T47D (cell line): ENCODE measurements around the gene ASMTL.
"Not testable (repeated sequence)": the region's sequence is repeated elsewhere in the genome, so short reads cannot be mapped to it uniquely, and the experiment has no call there.

Experiments
- DNase-seq, 2 experiments: peaks; one replicate each; pipeline versions ENCODE4 v3.0.0 to v3.0.0-alpha.2; 2011 to 2012; ENCODE audit warnings: low read depth in 1 of 2, low spot score in 1 of 2
- JUND ChIP-seq: IDR thresholded peaks from 2 replicates; pipeline ENCODE4 v1.6.1; 2012; ENCODE audit warnings: low read depth
- in situ Hi-C: cut with HindIII; loops from 2 replicates; pipeline ENCODE4 v1.10.0; 2016; ENCODE audit warnings: low sequenced_read_pairs, low pct_unique_long_range_greater_than_20kb

ASMTL gene

DNA sequence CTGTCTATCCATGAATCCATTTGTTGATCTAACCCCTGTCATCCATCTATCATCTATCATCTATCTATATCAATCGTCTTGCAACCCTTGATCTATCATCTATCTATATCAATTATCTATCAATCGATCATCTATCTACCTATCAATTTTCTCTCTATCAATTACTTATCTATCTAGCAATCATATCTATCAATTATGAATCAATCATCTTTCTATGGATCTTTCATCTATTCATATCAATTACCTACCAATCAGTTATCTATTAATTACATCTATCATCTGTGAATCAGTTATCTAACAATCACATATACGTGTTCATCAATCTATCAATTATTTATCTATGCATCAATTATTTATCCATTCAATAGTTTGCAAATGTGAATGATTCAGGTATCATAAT, 24.5 kb upstream of the ASMTL start:
- in situ Hi-C loops: no loop called here
- no peak for TF ChIP-seq JUND
- no peak for DNase-seq

DNA sequence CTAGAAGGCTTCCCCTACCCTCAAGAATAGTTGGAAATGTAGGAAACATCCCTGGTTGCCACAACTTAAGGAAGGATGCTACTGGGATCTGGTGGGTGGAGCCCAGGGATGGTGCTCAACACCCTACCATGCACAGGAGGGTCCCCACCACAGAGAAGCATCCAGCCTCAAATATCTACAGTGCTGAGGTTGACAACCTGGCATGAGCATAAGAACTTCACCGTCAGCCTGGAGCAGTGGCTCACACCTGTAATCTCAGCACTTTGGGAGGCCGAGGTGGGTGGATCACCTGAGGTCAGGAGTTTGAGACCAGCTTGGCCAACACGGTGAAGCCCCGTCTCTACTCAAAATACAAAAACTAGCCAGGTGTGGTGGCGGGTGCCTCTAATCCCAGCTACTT, 24.0 kb upstream of the ASMTL start:
- no peak for TF ChIP-seq JUND
- in situ Hi-C loops: no loop called here
- DNase-seq: no peak

DNA sequence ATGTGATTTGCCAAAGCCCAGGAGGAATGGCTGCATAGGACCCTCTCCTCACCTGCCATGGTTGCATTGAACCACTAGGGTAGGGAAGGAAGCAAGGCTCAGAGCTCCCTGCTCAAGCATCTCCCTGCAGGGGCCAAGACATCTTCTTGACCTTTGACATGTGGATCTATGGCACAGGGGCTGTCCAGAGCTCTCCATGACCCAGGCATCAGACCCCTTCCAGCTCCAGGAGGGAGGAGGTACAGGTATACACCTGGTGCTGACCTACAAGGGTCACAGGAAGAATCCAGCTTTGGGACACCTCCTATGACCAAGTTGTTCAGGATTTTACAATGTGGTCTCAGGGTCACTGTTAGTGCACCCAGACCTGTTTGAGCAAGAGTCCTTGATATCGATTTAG, 23.2 kb upstream of the ASMTL start:
- DNase-seq: no peak
- in situ Hi-C loops: no loop called here
- TF ChIP-seq JUND: no peak

DNA sequence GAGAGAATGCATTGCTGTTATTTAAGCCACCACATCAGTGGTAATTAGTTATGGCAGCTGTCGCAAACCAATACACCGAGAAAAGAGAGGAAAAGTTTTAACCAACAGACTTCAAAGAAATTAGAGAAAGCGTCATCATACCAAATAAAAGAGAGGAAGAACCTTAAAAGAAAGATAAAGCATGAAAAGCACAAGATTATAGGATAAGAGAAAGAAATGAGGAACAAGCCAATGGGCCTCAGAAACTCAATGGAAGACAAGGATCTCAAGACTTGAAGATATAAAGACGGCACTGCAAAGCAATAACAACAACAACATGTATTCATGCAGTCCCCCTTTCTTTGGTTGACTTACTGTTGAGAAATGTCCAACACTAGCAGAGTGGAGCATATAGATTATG, 22.8 kb upstream of the ASMTL start:
- DNase-seq: no peak
- in situ Hi-C loops: no loop called here
- no peak for TF ChIP-seq JUND

DNA sequence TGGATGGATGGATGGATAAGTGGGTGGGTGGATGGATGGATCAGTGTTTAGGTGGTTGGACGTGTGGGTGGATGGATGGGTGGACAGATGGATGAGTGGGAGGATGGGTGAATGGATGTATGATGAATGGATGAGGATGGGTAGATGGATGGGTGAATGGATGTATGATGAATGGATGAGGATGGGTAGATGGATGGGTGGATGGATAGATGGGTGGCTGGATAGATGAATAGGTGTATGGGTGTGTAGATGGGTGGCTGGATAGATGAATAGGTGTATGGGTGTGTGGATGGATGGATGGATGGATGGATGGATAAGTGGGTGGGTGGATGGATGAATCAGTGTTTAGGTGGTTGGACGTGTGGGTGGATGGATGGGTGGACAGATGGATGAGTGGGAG, 21.9 kb upstream of the ASMTL start:
- in situ Hi-C loops, DNase-seq: not testable (repeated sequence)

DNA sequence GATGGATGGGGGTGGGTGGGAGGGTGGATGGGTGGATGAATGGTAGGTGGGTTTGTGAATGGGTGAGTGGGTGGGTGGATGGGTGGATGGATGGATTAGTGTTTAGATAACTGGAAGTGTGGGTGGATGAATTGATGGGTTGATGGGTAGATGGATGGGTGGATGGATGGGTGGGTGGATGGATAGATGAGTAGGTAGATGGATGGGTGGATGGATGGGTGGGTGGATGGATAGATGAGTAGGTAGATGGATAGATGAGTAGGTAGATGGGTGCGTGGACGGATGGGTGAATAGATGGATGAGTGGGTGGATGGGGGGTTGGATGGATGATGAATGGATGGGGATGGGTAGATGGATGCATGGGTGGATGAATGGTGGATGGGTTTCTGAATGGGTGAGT, 20.3 kb upstream of the ASMTL start:
- no peak for TF ChIP-seq JUND
- in situ Hi-C loops: no loop called here
- DNase-seq: no peak

DNA sequence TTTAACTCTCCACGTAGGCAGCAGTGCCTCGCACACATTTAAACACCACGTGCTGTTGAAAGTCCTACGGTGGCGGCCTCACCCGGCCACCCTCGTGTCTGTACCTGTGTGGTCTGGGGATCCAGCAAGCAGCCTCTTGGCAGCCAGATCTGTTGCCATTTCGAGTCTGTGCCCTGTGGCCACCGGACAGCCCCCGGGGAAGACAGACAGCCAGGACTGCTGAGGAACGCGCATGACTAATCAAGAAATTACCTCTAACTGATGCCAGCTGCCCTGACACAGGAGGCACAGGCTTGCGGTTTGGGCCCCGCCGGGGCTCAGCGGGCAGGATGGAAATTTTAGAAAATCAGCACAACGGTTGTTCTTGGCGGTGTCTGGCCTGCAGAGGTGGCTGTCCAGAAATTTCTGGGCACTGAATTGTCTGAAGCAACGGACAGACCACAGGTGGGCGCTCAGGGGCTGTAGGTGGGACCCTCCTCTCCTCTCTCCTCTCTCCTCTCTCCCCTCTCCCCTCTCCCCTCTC, 15.6 kb upstream of the ASMTL start:
- no peak for TF ChIP-seq JUND
- in situ Hi-C loops: no loop called here
- no peak for DNase-seq

DNA sequence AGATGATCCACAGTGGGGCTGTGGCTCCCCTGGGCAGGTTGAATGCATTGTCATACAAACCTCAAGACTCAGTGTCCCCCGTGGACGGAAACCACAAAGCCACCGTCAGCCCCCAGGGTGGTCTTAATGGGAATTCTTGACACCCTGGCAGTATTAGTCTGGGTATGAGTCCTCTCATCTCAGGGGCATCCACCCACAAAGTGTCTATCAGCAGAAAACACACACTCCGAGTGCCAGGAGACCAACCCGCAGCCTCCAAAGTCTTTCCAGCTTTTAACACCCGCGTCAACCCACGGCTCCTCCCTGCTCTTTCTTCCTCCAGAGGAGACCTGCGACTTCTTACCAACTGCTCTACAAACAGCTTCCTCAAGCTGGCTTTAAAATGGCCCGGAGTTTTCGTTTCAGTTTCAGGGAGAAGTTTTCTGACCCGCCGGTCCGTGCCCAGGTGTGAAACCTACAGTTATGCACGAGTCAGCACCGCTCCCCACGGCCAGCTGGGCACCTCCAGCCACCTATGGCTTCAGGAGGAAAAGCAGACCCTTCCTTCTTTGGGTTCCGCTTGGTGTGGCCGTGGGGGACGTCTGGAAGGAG, 14.4 kb upstream of the ASMTL start:
- TF ChIP-seq JUND: no peak
- no peak for DNase-seq
- in situ Hi-C loops: no loop called here

DNA sequence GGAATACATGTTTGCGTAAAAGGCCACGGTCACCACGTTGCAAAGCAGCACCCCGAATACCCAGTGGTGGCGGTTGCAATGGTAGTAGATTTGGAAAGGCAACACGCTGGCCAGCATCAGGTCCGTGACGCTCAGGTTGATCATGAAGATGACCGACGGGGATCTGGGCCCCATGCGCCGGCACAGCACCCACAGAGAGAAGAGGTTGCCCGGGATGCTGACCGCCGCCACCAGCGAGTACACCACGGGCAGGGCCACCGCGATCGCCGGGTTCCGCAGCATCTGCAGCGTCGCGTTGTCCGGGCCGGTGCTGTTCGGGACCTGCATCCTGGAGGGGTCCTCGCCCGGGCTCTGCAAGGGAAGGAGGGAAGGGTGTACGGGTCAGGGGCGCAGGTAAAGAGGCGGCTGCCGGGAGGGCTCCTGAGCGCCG, 13.5 kb upstream of the ASMTL start:
- TF ChIP-seq JUND: no peak
- no peak for DNase-seq
- in situ Hi-C loops: no loop called here

DNA sequence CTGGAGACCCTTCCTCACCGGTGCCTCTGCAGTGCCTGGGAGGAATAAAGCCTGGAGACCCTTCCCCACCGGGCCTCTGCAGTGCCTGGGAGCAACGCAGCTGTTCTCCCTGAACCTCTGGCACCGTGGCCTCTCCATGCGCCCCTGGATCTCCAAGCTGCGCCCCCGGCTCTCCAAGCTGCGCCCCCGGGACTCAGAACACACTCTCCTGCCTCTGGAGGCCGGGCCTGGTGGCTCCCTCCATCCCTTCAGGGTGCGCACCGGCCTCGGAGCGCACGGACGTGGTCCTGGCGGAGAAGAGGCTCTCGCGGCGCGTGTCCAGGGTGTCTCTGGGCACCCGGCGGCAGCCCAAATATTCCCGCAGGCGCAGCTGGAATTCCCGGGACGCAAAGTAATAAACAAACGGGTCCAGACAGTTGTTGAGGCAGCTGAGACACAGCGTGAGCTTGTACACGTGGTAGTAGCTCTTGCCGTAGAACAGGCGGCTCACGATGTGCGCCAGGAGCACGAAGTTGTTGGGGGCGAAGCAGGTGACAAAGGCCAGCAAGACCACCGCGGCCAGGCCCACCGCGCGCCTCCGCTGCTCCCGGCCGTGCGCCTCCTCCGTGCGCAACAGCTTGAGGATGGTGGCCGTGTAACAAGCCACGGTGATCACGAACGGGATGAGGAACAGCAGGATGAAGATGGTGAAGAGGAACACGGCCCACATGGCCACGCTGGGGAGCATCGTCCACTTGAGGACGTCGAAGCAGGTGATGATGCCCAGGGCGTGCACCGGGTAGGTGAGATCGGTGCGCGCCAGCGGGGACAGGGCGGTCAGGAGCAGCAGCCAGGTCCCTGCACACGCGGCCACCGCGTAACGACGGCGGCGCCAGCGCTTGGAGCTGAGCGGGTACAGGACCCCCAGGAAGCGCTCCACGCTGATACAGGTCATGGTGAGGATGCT, 12.8 kb upstream of the ASMTL start:
- in situ Hi-C loops: no loop called here
- no peak for DNase-seq
- TF ChIP-seq JUND: no peak

DNA sequence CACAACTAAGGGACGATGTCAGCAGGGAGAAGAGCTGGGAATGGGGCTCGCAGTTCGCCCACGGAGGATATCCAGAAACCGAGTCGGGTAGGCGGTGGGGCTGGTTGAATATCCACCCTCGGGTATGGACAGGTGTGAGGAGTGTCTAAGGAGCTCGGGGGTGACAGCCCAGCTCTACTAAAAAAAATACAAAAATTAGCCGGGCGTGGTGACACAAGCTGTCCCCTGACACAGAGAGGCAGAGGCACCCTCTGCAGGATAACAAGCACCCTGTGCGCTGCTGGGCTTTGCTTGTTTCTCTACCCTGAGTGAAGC, 12.2 kb upstream of the ASMTL start:
- in situ Hi-C loops: no loop called here
- no peak for TF ChIP-seq JUND
- DNase-seq: no peak

DNA sequence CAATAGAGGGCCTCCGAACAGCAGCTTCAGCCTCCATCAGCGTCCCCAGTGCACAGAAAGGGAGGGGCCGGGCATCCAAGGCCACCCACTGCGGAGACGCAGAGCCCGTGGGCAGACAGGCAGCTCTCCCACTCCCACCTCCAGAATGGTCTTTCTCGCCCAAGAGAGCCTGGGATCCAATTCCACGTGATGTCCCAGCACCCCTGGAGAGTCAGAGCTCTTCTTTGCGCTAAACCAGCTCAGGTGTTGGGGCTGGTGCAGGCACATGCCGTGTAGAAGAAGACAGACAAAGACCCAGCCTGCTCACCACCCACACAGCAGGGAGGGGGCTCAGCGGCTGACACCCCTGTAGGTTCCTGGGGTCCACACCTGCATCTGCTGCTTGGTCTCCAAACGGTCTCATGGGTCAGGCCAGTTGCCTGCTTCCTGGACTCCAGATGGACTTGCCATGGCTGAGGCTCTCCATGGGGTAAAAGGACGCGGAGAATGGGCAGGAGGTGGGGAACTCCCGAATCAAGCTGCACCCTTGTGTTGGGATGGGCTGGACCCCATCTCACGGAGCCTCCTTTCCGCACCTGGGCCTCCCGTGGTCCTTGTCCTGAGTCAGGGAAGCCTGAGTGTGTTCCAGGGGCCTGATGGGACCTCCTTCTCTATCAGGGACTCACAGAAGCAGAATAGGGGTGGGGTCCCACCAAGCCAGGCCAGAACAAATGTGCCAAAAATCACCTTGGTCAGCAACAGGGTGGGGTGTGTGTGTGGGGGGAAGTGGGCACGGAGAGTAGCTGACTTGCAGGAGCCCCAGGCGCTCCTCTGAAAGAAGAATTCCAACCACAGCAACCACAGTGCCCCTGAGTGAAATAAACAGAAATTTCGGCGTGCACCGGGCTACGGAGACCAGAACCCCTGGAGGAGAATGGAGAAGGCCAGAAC, 11.6 kb upstream of the ASMTL start:
- no peak for DNase-seq
- in situ Hi-C loops: no loop called here
- no peak for TF ChIP-seq JUND
